Epidermal melanocyte (primary cell): Measurements from ENCODE around the gene DNAAF5.
A peak's percentile ranks its signal among the peaks of the same experiment; 100 is the strongest.
"Not testable (repeated sequence)": the region's sequence is repeated elsewhere in the genome, so short reads cannot be mapped to it uniquely, and the experiment has no call there.

ENCODE experiments used
- DNase-seq: peaks from one replicate; pipeline ENCODE4 v3.0.0; 2011; ENCODE audit warnings: low spot score; ENCODE audit not compliant: insufficient read length

The DNAAF5 gene

DNA sequence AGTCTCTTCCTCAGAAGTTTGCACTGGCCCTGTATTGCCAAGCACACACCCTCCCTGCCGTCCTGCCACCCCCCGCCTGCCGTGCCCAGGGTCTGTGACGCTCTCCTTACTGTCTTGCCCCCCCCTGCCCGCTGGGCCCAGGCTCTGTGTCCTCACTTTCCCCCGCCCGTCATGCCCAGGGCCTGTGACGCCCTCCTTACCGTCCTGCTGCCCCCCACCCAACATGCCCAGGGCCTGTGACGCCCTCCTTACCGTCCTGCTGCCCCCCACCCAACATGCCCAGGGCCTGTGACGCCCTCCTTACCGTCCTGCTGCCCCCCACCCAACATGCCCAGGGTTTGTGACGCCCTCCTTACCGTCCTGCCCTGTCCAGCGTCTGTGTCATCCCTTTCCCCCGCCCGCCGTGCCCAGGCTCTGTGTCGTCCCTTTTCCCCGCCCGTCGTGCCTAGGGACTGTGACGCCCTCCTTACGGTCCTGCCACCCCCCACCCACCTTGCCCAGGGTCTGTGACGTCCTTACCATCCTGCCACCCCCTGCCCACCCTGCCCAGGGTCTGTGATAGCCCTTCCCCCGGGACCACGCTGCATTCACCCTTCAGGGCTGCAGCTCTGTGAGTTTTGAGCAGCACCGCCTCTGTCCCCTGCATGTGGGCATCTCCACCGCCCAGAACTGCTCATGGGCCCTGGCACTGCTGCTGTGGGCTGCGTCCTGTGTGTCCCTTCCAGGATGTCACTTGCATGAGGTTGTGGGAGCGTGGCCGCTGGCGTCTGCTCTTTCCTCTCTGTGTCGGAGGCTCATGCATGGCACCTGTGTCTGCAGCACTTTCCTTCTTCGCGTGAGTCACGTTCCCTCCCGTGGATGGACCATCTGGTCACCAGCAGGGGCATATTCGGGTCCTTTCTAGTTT, 19.9 kb downstream of the DNAAF5 start:
- no peak for DNase-seq

DNA sequence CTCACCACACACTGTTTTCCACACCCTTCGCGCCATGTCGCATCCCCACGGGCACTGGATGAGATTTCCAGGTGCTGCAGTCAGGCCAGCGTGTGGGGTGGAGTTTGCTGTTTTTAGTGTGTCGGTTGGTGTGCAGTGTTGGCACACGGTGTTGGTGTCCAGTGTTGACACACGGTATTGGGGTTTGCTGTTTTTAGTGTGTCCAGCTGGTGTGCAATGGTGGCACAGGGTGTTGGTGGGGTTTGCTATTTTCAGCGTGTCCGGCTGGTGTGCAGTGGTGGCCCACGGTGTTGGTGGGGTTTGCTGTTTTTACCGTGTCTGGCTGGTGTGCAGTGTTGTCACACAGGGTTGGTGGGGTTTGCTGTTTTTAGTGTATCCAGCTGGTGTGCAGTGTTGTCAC, 20.7 kb downstream of the DNAAF5 start:
- DNase-seq = no peak

DNA sequence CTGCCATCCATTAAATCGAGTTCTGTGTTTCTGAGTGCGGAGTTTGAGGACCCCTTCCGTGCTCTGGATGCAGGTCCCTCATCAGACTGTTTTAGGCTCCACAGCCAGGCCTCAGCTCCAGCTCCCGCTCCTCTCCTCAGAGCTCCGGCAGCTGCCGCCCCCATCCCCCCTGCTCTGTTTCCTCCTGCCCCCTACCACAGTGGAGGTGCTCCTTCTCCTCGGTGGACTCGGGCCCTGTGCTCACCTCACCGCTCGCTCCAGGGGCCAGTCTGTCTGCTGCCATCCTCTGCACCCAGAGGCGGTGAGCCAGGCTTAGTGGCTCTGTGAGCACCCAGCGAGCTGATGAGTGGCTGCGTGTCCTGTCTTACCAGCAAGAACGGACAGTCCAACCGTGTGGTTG, 21.9 kb downstream of the DNAAF5 start:
- DNase-seq = no peak

DNA sequence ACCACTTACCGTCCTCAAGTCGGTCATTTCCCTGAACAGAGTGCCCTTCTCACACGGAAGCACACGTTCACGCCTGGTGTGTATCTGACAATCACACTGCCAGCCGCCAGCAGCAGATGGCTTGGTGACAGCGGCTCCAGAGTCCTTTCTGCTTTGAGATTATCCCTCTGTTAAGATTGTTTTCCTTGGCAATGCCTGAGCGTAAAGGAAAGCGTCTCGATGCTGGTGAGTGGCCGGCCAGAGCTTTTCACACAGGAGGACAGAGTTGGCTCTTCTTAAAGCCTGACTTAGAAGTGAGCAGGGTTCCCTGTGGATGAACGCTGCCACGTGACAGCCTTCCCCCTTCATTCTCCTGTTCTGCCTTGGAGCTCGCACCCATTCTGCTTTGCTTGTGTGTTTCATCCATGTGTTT, 22.6 kb downstream of the DNAAF5 start:
- no peak for DNase-seq

DNA sequence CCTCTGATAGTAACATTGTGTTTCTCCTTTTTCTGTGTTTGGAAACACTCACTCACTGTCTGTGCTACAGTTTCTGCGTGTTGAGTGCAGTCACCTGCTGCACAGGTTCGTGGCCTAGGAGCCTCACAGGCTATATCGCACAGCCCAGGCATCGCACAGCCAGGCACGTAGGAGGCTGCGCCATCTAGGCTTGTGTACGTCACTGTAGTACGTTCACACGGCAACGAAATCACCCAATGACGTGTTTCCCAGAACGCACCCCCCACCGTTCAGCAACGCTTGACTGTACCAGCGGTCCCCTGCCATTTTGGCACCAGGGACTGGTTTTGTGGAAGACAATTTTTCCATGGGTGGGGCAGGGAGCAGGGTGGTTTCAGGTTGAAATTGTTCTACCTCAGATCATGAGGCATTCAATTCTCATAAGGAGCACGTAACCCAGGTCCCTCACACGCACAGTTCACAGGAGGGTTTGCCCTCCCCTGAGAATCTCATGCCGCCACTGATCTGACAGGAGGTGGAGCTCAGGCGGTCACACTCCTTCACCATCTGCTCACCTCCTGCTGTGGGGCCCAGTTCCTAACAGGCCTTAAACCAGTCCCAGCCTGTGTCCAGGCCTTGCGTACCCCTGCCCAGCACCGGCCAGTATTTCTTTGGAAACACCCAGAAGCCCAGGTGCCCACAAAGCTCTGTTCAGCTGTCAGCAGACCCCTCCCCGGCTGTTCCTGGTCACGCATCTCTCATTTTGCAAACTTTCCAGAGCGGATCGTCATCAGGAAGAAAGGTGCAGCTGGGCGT, 23.8 kb downstream of the DNAAF5 start:
- no peak for DNase-seq

DNA sequence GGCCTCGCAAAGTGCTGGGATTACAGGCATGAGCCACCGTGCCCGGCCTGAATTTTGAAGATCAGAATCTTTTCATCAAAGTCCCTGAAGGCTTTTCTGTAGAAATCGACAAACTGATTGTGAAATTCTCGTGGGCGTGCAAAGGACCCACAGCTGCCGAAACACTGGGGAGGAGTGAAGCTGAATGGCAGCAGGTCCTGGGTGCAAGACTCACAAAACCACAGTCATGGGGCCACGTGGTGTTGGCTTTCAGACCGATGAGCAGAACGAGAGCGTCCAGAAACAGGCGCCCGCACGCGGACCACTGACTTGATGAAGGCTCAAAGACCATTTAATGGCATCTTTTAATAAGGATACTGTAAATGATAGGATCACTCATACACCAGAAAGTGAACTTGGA, 25.3 kb downstream of the DNAAF5 start:
- no peak for DNase-seq

DNA sequence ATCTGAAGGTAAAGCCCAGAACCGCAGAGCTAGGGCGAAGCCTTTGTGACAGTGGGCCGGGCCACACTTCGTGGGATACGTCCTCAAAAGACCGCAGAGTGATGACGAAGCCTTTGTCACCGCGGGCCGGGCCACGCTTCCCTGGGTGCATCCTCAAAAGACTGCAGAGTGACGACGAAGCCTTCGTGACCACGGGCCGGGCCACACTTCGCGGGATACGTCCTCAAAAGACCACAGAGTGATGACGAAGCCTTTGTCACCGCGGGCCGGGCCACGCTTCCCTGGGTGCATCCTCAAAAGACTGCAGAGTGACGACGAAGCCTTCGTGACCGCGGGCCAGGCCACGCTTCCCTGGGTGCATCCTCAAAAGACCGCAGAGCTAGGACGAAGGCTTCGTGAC, 25.8 kb downstream of the DNAAF5 start:
- DNase-seq = not testable (repeated sequence)

DNA sequence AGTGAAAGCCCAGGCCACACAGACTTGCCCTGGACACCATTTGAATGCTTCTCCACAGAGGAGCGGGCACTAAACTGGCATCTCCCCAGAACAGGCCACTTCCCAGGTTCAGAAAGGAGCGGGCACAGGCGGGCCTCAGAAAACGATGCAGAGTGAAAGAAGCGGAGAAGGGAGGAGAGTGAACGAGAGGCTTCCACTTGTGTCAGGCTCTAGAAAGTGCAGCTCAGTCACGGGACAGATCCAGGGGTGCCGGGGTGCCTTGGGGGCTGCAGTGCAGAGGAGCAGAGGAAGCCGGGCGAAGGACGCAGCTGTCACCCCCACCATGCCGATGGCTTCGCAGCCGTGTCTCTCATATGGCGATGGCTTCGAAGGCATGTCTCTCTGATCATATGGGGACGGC, 26.7 kb downstream of the DNAAF5 start:
- peak; percentile 4 for DNase-seq

DNA sequence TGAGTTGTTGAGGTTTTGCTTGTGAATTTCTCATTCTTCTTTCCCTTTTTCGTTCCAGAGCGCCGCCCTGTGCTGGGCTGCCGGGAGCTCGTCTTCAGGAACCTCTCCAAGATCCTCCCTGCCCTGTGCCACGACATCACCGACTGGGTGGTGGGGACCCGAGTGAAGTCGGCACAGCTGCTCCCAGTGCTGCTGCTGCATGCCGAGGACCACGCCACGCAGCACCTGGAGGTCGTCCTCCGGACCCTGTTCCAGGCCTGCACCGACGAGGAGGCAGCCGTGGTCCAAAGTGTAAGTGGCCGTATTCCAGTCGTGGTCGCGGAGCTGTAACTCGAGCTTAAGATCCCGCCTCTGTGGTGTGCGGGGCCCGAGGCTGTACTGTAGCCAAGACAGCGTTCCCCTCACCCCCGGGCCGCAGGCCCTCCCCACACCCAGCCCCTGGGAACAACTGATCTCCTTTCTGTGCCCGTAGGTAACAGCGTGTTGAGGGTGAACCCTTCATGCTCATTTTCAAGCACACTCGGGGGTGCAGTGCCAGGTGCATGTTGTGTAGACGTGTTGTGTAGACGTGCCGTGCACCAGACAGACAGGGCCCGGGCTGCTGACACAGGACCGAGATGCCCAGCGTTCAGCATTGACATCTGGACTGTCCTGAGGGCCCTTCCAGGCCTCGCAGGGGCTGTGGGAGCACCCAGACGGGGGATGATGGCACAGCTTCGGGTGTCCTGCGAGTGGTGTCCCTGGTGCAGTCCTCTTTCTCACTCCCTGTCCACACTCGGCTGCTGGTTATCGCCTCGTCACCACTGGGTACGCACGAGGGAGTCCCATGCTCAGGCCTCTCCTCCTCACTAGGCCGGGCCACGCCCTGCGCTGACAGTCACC, 28.3 kb downstream of the DNAAF5 start:
- DNase-seq = no peak

DNA sequence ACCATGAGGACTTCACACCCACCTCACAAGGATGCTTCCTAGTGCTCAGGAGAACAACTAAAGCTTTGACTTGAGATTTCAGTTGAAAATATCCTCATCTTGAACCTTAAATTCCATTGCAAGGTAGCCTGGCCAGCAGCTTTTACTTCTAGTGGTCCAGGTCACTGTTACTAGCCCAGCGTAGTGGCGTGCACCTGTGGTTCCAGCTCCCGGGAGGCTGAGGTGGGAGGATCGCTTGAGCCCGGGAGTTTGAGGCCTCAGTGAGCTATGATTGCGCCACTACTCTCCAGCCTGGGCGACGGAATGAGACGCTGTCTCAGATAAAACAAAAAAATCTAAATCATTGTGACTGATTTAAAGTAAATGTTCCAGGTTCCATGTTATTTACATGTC, 28.9 kb downstream of the DNAAF5 start:
- no peak for DNase-seq

DNA sequence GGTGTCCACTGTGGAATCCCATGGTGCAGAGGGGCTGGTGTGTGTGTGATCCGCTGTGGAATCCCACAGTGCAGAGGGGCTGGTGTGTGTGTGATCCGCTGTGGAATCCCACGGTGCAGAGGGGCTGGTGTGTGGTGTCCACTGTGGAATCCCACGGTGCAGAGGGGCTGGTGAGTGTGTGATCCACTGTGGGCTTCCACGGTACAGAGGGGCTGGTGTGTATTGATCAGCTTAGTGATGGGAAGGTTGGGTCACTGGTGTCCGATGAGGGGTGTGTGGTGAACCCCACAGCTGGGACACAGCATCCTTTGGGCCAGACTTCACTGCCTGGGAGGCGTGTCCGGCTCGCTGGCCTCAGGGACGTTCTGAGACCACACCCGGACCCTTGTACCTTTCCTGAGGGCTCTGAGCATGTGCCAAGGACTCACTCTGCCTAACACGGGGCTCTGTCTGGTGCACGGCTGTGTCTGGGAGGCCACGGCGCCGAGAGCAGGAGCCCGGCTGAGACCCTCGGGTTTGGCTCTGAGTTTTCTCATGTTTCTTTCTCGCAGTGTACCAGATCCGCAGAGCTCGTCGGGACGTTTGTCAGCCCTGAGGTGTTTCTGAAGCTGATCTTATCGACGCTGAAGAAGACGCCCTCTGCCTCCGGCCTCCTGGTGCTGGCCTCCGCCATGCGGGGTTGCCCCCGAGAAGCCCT, 29.9 kb downstream of the DNAAF5 start:
- no peak for DNase-seq

DNA sequence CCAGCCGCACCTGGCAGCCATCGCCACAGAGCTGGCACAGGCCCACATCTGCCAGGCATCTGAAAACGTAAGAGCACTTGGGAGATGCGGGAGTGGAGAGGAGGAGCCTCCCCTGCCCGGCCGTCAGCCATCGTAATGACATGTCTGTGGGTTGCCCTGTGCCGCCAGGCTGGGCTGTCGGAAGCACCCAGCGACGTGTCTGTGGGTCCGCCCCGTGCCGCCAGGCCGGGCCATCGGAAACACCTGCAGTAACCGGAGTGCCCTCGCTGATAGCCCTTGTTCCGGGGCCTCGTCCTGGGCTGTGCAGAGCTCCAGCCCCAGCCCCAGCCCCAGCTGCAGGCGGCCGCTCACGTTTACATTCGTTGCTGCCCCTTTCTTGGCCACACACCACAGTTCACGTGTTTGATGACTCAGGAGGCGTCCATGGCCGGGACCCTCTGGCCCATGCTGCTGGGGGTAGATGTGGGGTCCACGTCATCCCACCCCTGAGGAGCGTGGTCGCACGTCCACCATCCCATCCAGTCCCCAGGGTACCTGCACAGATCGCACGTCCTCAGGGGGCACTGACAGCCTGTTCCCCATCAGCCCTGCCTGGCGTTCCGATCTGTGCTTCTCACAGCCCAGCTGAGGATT, 30.5 kb downstream of the DNAAF5 start:
- no peak for DNase-seq

DNA sequence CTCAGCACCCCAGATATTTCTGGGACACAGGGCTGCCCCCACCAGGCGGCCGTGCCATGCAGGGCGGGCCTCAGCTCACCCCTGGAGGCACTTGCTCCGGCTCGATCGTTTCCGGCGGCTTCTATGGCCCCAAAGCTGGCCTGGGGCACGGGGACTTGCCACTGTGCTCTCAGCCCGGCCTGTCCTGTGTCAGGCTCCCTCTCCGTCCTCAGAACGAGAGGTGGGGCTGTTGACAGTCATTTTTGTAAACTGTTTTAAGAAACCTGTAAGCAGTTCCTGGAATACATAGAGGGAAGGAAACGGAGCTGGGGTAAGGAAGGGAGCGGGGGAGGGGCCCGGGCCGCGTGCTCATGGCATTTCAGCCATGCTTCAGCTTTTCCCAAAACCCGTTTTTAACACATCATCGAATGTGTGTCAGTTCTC, 31.3 kb downstream of the DNAAF5 start:
- no peak for DNase-seq

DNA sequence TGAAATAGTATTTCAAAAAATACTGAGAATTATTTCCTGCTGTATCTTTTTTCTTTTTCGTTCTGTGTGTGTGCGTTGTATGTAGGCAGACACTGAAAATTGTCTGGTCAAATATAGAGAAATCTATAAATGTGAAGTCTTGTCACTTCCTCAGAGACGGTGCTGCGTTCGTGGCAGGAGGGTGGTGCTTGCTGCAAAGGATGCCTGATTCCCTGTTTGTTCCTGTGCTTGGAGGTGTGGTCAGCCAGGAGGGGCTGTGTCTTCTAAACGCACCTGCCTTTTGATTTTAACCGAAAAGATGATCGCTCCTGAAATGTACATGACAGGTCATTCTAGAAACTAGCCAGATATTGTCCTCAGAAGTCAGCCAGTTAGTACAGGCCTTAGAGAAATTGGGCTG, 33.1 kb downstream of the DNAAF5 start:
- no peak for DNase-seq

DNA sequence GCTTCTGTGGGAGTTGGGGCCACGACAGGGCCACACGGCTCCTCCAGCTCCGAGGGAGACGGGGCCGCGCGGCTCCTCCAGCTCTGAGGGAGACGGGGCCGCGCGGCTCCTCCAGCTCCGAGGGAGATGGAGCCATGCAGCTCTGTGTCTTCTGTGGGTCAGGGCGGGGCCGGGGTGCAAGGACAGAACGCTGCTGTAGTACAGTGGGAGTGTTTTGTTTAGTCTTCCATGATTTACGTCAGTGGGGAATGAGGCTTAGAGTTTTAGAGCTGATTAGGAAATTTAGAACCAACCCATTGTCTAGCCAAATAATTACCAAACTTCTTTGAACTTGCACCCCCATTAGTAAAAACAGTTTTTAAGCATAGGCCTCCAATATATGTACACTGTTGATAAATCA, 33.5 kb downstream of the DNAAF5 start:
- DNase-seq = no peak

DNA sequence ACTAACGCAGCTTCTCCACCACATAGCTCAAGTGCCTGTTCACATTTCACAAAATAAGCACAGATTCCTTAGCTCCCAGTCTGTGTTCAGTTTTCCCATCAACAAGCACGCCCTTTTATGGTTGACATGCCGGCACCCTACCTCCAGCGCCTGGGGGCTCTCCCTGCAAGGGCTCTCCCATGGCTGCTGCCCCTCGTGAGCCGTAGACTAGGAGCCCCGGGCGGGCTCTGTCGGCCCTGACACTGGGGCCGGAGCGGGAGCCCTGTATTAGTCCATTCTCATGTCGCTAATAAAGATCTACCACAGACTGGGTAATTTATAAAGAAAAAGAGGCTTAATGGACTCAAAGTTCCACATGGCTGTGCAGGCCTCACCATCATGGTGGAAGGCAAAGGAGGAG, 34.6 kb downstream of the DNAAF5 start:
- no peak for DNase-seq

DNA sequence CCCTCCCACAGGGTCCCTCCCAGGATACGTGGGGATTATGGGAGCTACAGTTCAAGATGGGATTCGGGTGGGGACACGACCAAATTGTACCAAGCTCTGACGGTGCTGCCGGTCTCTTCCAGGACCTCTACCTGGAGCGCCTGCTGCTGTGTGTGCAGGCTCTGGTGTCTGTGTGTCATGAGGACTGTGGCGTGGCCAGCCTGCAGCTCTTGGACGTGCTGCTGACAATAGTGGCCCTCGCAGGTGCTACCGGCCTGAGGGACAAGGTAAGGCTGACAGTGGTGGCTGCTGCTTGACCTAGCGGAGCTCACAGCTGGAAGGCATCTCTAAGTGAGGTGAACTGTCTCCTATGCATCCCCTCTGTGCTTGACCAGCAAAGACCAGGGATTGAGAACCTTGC, 35.1 kb downstream of the DNAAF5 start:
- DNase-seq = no peak

DNA sequence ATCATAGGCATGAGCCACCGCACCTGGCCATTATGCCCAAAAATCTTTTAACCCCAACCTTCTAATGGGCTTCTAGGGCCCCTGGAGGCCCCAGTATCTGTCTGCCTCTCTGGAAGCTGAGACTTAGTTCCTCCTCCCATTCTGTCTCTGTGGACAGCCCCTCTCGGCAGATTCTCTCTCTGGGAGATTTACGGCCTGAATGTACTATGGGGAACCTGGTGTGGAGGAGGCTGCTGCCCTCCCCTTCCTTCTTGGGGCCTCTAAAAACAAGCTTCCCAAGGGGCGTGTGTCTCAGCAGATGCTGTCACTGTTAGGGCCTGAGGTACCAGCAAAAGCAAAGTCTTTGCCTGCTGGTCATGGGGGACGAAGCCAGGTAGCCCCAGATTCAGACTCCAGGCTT, 36.4 kb downstream of the DNAAF5 start:
- DNase-seq = no peak

DNA sequence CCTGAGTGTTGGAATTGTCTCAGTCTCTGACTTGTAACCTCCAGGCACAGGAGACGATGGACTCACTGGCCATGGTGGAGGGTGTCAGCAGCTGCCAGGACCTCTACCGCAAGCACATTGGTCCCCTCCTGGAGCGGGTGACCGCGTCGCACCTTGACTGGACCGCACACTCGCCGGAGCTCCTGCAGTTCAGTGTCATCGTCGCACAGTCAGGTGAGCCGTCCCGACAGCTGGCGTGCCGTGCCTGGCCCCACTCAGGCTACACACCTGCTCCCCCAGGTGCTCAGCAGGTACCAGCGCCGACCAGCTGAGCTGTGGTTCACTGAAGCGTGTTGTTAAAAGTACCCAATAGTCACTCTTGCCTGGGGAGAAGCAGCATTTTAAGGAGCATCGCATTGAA, 37.3 kb downstream of the DNAAF5 start:
- no peak for DNase-seq

DNA sequence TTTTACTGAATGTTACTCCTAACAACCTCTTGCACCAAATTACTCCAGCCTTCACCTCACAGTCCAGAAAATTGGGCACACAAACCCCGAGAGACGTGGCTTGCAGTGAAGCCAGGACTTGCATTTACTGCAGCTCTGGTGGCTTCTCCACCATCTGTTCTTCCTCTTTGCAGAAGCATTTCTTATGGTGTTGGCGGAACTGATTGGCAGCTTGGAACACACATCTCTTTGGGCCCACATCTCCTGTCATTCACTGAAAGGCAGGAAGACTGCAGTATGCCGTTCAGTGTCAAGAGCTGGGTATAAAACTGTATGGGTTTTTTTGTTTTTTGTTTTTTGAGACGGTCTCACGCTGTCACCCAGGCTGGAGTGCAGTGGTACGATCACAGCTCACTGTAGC, 38.9 kb downstream of the DNAAF5 start:
- no peak for DNase-seq

DNA sequence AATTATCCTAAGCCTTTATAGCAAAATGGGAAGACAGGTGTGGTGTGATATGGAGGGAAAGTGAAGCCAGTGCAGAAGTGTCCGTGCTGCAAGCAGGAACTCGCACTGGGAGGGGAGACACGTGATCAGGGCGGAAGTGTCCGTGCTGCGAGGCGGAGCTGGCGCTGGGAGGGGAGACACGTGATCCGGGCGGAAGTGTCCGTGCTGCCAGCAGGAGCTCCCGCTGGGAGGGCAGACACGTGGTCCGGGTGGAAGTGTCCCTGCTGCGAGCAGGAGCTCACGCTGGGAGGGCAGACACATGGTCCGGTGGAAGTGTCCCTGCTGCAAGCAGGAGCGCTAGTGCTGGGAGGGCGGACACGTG, 41.1 kb downstream of the DNAAF5 start:
- no peak for DNase-seq
